Measurements from ENCODE around the gene ALDH9A1.
"Not testable (repeated sequence)": the region's sequence is repeated elsewhere in the genome, so short reads cannot be mapped to it uniquely, and the experiment has no call there.

ALDH9A1 gene

DNA sequence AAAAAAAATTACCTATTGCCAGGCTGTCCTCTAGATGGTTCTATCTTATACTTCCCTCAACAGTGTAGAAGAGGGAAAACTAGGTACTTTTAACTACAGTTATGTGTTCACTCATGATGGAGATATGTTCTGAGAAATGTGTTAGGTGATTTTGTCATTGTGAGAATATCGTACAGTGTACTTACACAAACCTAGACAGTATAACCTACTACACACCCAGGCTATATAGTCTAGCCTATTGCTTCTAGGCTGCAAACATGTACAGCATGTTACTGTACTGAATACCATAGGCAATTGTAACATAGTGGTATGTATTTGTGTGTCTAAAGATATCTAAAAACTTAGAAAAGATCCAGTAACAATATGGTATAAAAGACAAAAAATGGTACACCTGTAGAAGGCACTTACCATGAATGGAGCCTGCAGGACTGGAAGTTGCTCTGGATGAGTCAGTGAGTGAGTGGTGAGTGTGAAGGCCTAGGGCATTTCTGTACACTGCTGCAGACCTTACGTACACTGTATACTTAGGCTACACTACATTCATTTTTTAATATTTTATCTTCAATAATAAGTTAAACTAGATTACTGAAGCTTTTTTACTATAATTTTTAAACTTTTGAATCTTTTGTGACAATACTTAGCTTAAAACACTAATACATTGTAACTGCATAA, 54.2 kb downstream of the ALDH9A1 start:
- TF ChIP-seq TCF4 (CRISPR knock-in tag; IDR thresholded peaks at IDR 0.05; ENCODE audit: borderline replicate concordance) (no peak), ARNTL (CRISPR knock-in tag; IDR thresholded peaks at IDR 0.05; ENCODE audit: borderline replicate concordance, low read depth) (no peak), BACH2 (CRISPR knock-in tag; IDR thresholded peaks at IDR 0.05; ENCODE audit: borderline replicate concordance) (no peak), ISL1 (CRISPR knock-in tag; IDR thresholded peaks at IDR 0.05) (no peak), TOX (CRISPR knock-in tag; IDR thresholded peaks at IDR 0.05; ENCODE audit: borderline replicate concordance) (no peak), ZC3H10 (CRISPR knock-in tag; IDR thresholded peaks at IDR 0.05) (no peak), ZNF565 (CRISPR knock-in tag; conservative IDR thresholded peaks at IDR 0.05; ENCODE audit: low read depth) (no peak), SNAI2 (CRISPR knock-in tag; IDR thresholded peaks at IDR 0.05) (no peak), ZFP3 (CRISPR knock-in tag; IDR thresholded peaks at IDR 0.05) (no peak), ZNF8 (CRISPR knock-in tag; IDR thresholded peaks at IDR 0.05) (no peak), ZNF70 (CRISPR knock-in tag; IDR thresholded peaks at IDR 0.05) (no peak), OSR1 (CRISPR knock-in tag; IDR thresholded peaks at IDR 0.05) (no peak)
- TF ChIP-seq, protein P1, sequence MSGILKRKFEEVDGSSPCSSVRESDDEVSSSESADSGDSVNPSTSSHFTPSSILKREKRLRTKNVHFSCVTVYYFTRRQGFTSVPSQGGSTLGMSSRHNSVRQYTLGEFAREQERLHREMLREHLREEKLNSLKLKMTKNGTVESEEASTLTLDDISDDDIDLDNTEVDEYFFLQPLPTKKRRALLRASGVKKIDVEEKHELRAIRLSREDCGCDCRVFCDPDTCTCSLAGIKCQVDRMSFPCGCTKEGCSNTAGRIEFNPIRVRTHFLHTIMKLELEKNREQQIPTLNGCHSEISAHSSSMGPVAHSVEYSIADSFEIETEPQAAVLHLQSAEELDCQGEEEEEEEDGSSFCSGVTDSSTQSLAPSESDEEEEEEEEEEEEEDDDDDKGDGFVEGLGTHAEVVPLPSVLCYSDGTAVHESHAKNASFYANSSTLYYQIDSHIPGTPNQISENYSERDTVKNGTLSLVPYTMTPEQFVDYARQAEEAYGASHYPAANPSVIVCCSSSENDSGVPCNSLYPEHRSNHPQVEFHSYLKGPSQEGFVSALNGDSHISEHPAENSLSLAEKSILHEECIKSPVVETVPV (CRISPR knock-in tag; IDR thresholded peaks at IDR 0.05): no peak
- TF ChIP-seq, protein P2, sequence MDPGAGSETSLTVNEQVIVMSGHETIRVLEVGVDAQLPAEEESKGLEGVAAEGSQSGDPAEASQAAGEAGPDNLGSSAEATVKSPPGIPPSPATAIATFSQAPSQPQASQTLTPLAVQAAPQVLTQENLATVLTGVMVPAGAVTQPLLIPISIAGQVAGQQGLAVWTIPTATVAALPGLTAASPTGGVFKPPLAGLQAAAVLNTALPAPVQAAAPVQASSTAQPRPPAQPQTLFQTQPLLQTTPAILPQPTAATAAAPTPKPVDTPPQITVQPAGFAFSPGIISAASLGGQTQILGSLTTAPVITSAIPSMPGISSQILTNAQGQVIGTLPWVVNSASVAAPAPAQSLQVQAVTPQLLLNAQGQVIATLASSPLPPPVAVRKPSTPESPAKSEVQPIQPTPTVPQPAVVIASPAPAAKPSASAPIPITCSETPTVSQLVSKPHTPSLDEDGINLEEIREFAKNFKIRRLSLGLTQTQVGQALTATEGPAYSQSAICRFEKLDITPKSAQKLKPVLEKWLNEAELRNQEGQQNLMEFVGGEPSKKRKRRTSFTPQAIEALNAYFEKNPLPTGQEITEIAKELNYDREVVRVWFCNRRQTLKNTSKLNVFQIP (CRISPR knock-in tag; IDR thresholded peaks at IDR 0.05; ENCODE audit: borderline replicate concordance, low read depth): no peak
- ATAC-seq: peak; percentile 30; the same call in 2 of the 3 replicates

DNA sequence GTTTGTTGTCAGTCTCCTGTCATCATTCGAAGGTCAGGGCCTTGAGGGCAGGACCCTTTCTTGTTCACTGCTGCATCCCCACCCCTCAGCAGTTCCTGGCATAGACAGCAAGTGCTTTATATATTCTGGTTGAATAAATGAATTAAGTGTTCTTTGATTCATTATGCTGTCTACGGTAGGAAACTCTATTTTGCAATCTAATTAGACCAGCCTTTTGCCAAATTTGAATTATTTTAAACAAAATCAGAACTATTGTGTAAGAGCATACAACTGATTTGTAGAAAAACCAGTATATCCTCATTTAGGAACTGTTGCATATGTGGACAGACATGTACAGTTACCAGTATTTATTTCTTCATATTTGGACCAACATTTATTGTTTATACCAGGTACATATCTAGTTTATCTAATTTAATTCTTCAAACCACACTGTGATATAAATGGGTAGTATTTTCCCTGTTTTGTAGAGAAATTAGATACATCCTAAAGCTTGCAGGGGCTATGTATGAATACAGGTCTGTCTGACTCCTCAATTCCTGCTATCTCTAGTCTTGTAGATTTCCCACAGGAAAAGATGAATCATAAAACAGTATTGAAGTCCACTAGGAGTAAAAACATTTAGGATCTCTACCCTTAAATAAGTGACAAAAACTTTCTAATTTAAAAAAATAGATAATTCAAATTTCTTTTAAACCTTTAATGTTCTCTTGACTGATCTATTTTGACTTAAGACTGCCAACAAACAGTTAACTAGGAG, 57.0 kb downstream of the ALDH9A1 start:
- no peak for ATAC-seq
- no peak for TF ChIP-seq ZFP3 (CRISPR knock-in tag; IDR thresholded peaks at IDR 0.05)
- no peak for TF ChIP-seq ISL1 (CRISPR knock-in tag; IDR thresholded peaks at IDR 0.05)
- 0 out of 2 replicates have a peak, but pooled peaks have one; percentile 20 for TF ChIP-seq ZC3H10 (CRISPR knock-in tag; IDR thresholded peaks at IDR 0.05)
- no peak for TF ChIP-seq PPARA (CRISPR knock-in tag; IDR thresholded peaks at IDR 0.05; ENCODE audit: borderline replicate concordance)
- TF ChIP-seq, protein P2 (CRISPR knock-in tag; IDR thresholded peaks at IDR 0.05; ENCODE audit: borderline replicate concordance, low read depth): no peak
- no peak for TF ChIP-seq CSDC2 (CRISPR knock-in tag; IDR thresholded peaks at IDR 0.05)

DNA sequence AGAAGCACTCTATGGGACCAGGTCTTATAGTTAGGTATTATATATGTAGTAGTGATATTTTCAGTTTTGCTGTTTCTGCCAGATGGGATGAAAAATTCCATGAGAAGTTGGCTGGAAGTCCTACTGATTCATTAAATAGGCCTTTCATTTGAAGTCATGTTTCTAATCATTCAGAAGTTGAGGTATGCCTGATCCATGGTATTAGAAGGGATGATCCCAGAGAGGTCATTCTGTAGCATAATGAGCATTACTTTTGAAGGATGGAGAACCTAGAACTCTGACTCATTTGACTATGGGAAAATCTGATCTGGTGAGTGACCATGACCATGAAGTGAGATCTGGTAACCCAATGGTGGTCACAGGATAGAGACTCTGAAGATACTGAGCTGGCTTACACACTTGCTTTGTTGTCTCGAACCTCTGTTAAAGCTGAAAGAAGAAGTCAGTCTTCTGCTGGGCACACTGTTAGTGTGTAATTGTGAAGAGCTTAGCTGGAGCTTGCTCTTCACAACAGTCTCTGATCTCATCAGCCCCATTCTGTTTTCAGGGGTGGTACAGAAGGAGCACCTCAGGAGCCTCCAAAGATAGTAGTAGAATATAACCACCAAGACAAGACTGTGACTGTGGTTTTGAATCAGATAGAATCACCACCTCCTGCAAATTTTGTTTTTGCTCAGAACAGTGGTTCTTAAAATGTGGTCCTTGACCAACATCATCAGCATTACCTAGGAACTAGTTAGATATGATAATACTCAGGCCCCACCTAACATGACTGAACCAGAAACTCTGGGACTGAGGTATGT, 58.3 kb downstream of the ALDH9A1 start:
- no peak for TF ChIP-seq SNAI2 (CRISPR knock-in tag; IDR thresholded peaks at IDR 0.05)
- TF ChIP-seq ESRRG (CRISPR knock-in tag; IDR thresholded peaks at IDR 0.05): no peak
- TF ChIP-seq, protein P3, sequence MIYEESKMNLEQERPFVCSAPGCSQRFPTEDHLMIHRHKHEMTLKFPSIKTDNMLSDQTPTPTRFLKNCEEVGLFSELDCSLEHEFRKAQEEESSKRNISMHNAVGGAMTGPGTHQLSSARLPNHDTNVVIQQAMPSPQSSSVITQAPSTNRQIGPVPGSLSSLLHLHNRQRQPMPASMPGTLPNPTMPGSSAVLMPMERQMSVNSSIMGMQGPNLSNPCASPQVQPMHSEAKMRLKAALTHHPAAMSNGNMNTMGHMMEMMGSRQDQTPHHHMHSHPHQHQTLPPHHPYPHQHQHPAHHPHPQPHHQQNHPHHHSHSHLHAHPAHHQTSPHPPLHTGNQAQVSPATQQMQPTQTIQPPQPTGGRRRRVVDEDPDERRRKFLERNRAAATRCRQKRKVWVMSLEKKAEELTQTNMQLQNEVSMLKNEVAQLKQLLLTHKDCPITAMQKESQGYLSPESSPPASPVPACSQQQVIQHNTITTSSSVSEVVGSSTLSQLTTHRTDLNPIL (CRISPR knock-in tag; IDR thresholded peaks at IDR 0.05; ENCODE audit: low read depth): no peak
- no peak for TF ChIP-seq ISL1 (CRISPR knock-in tag; IDR thresholded peaks at IDR 0.05)
- no peak for TF ChIP-seq CSDC2 (CRISPR knock-in tag; IDR thresholded peaks at IDR 0.05)
- no peak for TF ChIP-seq ZNF70 (CRISPR knock-in tag; IDR thresholded peaks at IDR 0.05)
- TF ChIP-seq, protein P4, sequence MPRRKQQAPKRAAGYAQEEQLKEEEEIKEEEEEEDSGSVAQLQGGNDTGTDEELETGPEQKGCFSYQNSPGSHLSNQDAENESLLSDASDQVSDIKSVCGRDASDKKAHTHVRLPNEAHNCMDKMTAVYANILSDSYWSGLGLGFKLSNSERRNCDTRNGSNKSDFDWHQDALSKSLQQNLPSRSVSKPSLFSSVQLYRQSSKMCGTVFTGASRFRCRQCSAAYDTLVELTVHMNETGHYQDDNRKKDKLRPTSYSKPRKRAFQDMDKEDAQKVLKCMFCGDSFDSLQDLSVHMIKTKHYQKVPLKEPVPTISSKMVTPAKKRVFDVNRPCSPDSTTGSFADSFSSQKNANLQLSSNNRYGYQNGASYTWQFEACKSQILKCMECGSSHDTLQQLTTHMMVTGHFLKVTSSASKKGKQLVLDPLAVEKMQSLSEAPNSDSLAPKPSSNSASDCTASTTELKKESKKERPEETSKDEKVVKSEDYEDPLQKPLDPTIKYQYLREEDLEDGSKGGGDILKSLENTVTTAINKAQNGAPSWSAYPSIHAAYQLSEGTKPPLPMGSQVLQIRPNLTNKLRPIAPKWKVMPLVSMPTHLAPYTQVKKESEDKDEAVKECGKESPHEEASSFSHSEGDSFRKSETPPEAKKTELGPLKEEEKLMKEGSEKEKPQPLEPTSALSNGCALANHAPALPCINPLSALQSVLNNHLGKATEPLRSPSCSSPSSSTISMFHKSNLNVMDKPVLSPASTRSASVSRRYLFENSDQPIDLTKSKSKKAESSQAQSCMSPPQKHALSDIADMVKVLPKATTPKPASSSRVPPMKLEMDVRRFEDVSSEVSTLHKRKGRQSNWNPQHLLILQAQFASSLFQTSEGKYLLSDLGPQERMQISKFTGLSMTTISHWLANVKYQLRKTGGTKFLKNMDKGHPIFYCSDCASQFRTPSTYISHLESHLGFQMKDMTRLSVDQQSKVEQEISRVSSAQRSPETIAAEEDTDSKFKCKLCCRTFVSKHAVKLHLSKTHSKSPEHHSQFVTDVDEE (CRISPR knock-in tag; IDR thresholded peaks at IDR 0.05): no peak
- TF ChIP-seq ZNF8 (CRISPR knock-in tag; IDR thresholded peaks at IDR 0.05): no peak
- no peak for TF ChIP-seq ZNF565 (CRISPR knock-in tag; conservative IDR thresholded peaks at IDR 0.05; ENCODE audit: low read depth)
- TF ChIP-seq BACH2 (CRISPR knock-in tag; IDR thresholded peaks at IDR 0.05; ENCODE audit: borderline replicate concordance): no peak
- TF ChIP-seq TCF4 (CRISPR knock-in tag; IDR thresholded peaks at IDR 0.05; ENCODE audit: borderline replicate concordance): no peak
- TF ChIP-seq, protein P1 (CRISPR knock-in tag; IDR thresholded peaks at IDR 0.05): no peak
- no peak for TF ChIP-seq RARB (CRISPR knock-in tag; IDR thresholded peaks at IDR 0.05)
- no peak for TF ChIP-seq ZFP30 (CRISPR knock-in tag; IDR thresholded peaks at IDR 0.05)
- TF ChIP-seq PPARA (CRISPR knock-in tag; IDR thresholded peaks at IDR 0.05; ENCODE audit: borderline replicate concordance): no peak
- ATAC-seq: no peak

DNA sequence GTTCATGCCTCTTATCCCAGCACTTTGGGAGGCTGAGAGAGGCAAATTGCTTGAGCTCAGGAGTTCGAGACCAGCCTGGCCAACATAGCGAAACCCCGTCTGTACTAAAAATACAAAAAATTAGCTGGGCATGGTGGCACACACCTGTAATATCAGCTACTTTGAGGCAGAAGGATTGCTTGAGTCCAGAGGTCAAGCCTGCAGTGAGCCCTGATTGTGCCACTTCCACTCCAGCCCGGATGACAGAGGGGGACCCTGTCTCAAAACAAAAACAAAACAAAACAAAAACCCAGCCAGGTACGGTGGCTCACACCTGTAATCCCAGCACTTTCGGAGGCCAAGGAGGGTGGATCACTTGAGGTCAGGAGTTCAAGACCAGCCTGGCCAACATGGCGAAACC, 60.2 kb downstream of the ALDH9A1 start:
- ATAC-seq: not testable (repeated sequence)
